ENCODE results near the gene TTLL13.

The TTLL13 gene

DNA sequence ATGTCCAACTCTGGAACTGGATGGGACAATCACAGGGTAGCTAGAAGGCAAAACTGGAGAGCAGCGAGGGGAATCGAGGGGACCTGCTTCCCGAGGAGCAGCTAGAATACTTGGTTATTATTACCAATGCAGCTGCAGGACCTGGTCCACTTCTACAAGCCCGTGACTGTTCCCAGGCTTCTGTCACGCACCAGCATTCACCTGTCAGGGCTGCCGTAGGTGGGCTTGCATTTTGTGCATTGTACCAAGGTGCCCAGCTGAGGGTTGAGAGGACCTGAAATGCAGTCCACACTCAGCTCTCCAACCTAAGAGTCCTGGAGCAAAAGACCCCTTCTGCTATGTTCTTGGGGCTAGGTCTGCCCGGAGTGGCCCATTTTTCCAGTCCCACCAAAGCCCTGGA, 45.9 kb upstream of the TTLL13 start:
- DNase-seq (ENCODE audit: low spot score), result no peak
- TF ChIP-seq, protein P1, sequence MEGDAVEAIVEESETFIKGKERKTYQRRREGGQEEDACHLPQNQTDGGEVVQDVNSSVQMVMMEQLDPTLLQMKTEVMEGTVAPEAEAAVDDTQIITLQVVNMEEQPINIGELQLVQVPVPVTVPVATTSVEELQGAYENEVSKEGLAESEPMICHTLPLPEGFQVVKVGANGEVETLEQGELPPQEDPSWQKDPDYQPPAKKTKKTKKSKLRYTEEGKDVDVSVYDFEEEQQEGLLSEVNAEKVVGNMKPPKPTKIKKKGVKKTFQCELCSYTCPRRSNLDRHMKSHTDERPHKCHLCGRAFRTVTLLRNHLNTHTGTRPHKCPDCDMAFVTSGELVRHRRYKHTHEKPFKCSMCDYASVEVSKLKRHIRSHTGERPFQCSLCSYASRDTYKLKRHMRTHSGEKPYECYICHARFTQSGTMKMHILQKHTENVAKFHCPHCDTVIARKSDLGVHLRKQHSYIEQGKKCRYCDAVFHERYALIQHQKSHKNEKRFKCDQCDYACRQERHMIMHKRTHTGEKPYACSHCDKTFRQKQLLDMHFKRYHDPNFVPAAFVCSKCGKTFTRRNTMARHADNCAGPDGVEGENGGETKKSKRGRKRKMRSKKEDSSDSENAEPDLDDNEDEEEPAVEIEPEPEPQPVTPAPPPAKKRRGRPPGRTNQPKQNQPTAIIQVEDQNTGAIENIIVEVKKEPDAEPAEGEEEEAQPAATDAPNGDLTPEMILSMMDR (IDR thresholded peaks at IDR 0.05; ENCODE audit: borderline replicate concordance, control extremely low read depth, extremely low read depth, insufficient read depth, missing control alignments), result no peak
- in situ Hi-C loops (cut with MboI; ENCODE audit: low sequenced_read_pairs, unreplicated experiment), result no loop called here

DNA sequence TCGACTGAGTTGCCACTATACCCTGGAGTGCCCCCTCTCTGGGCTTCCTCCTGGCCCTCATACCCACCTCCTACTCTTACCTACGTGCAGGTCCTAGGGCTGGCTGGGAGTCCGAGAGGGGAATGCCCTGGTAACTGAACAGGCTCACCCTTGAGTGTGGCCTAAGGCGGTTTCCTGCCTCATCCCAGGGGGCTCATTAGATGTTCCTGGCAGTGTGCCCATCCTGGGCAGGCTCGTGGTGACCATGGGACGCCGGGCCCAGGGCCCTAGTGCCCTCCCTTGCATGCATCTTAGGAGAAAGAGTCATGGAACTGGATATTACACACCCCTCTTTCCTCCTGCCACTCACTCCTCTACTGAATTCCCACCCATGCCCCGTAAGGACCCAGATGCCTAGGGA, 45.4 kb upstream of the TTLL13 start:
- in situ Hi-C loops (cut with MboI; ENCODE audit: low sequenced_read_pairs, unreplicated experiment), result no loop called here
- no peak for DNase-seq (ENCODE audit: low spot score)
- TF ChIP-seq, protein P1 (IDR thresholded peaks at IDR 0.05; ENCODE audit: borderline replicate concordance, control extremely low read depth, extremely low read depth, insufficient read depth, missing control alignments), result no peak

DNA sequence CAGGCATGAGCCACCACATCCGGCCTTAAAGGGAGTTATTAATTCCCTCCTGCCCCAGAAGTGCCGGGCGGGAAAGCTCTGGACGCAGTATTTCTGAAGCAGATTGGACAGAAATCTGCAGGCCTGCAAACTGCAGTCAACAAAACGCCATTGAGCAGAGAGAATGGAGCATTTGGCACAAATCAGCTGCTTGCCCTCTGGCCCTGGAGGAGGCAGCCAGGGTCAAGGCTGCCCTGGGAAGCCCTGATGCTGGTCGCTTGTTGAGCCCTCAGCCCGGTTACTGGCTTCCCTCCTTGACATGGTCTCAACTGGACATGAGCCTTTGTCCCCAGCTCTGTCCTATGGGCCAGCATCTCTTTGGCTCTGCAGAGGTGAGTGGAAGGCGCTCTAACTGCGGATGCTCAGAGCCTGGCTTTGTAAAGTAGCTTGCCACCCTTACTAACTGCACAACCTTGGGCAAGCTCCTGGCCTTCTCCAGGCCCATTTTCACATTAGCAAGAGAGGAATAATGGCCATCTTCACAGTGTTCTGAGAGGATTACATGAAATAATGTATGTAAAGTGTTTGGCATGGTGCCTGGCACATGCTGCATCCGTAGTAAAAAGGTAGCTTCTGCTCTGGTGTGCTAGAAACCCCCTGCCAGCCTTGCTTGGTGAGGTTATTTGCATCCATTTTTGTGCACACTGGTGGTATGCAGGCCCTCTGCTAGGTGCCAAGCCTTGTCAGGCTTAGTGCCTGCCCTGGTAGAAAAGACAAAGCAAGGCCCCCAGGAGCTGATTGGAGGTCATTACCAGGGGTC, 44.1 kb upstream of the TTLL13 start:
- in situ Hi-C loops (cut with MboI; ENCODE audit: low sequenced_read_pairs, unreplicated experiment), result no loop called here
- TF ChIP-seq, protein P1 (IDR thresholded peaks at IDR 0.05; ENCODE audit: borderline replicate concordance, control extremely low read depth, extremely low read depth, insufficient read depth, missing control alignments), result no peak

DNA sequence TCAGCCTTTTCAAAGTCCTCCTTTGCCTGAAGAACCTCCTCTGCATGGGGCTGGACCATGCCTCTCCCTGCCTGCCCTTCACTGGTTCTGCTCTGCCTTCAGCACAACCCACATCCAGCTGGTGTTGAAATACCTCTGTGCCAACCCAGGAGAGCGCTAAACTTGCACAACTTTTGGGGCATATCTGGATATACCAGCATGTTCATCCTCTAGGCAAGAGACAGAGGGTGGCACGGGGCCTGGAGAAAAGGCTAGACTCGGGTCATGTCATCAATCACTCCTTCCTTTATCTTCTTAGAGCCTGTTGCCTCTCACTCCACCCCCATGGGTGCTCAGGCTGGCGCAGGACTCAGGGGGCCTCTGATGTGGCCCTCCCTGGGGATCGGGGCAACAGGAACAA, 43.5 kb upstream of the TTLL13 start:
- TF ChIP-seq, protein P1 (IDR thresholded peaks at IDR 0.05; ENCODE audit: borderline replicate concordance, control extremely low read depth, extremely low read depth, insufficient read depth, missing control alignments), result no peak
- no peak for DNase-seq (ENCODE audit: low spot score)
- in situ Hi-C loops (cut with MboI; ENCODE audit: low sequenced_read_pairs, unreplicated experiment), result no loop called here

More for the DNA sequence above, 44.1 kb upstream of the TTLL13 start:
- no peak for DNase-seq (ENCODE audit: low spot score)

DNA sequence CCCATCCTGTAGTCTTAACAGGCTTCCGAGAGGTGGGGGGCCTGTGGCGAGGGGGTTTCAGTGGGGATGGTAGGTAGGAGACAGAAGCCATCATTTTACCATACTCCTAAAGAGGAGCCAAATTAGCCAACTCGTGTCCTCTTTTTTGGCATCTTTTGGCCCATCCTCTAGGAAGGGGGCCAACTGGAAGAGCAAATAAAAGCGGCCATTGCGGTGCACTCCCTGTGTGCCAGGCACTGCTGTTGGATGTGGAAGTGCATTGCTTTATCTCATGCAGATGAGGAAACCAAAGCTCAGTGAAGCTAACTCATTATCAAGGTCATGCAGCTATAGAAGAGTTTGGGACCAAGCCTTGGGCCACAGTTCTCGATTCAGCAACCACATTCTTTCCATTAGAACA, 42.1 kb upstream of the TTLL13 start:
- TF ChIP-seq, protein P1 (IDR thresholded peaks at IDR 0.05; ENCODE audit: borderline replicate concordance, control extremely low read depth, extremely low read depth, insufficient read depth, missing control alignments), result no peak
- in situ Hi-C loops (cut with MboI; ENCODE audit: low sequenced_read_pairs, unreplicated experiment), result no loop called here
- no peak for DNase-seq (ENCODE audit: low spot score)

DNA sequence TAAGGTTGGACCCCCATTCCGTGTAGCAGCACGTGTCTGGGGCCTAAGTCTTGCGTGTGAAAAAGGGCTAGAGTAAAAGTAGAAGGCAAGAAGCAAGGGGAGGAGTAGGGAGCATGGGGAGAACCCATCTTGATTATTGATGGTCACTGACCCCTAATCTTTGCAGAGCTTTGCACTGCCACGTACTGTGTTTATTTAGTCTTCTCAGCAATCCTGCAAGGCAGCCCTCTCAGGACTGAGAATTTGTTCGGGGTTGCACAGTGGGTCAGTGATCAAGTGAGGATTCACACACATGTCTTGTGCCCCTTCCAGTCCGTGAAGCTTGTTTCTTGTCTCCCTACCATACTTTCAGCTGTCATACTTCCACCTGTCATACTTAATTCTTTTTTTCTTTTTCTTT, 41.0 kb upstream of the TTLL13 start:
- no peak for DNase-seq (ENCODE audit: low spot score)
- in situ Hi-C loops (cut with MboI; ENCODE audit: low sequenced_read_pairs, unreplicated experiment), result no loop called here
- TF ChIP-seq, protein P1 (IDR thresholded peaks at IDR 0.05; ENCODE audit: borderline replicate concordance, control extremely low read depth, extremely low read depth, insufficient read depth, missing control alignments), result no peak

Measured in GM13976 (cell line).